Ishikawa (cell line): ENCODE data around the gene FARS2.

ENCODE experiments used
- CEBPB ChIP-seq: IDR thresholded peaks from 2 replicates; pipeline ENCODE4 v1.6.1; 2012
- CREB1 ChIP-seq: IDR thresholded peaks from 2 replicates; pipeline ENCODE4 v1.6.1; 2012; ENCODE audit warnings: low read depth
- EGR1 ChIP-seq: IDR thresholded peaks from 2 replicates; pipeline ENCODE4 v1.6.1; 2012
- EP300 ChIP-seq: IDR thresholded peaks from 2 replicates; pipeline ENCODE4 v1.6.1; 2012; ENCODE audit warnings: borderline replicate concordance
- FOXM1 ChIP-seq: IDR thresholded peaks from 2 replicates; pipeline ENCODE4 v1.6.1; 2012; ENCODE audit warnings: low read depth, borderline replicate concordance
- NFIC ChIP-seq: IDR thresholded peaks from 2 replicates; pipeline ENCODE4 v1.6.1; 2012
- RAD21 ChIP-seq: IDR thresholded peaks from 2 replicates; pipeline ENCODE4 v1.6.1; 2012; ENCODE audit warnings: low read depth
- TAF1 ChIP-seq: IDR thresholded peaks from 2 replicates; pipeline ENCODE4 v1.6.1; 2012; ENCODE audit warnings: low read depth, mild to moderate bottlenecking
- TCF12 ChIP-seq: IDR thresholded peaks from 2 replicates; pipeline ENCODE4 v1.6.1; 2012; ENCODE audit warnings: low read depth
- TEAD4 ChIP-seq: IDR thresholded peaks from 2 replicates; pipeline ENCODE4 v1.6.1; 2012
- USF1 ChIP-seq: IDR thresholded peaks from 2 replicates; pipeline ENCODE4 v1.6.1; 2012
- YY1 ChIP-seq: IDR thresholded peaks from 2 replicates; pipeline ENCODE4 v1.6.1; 2012; ENCODE audit warnings: low read depth
- ZBTB7A ChIP-seq: IDR thresholded peaks from 2 replicates; pipeline ENCODE4 v1.6.1; 2012; ENCODE audit warnings: low read depth
- TF ChIP-seq, protein P1 (sequence below): IDR thresholded peaks from 2 replicates; pipeline ENCODE4 v1.6.1; 2012
- TF ChIP-seq, protein P2 (sequence below): IDR thresholded peaks from 2 replicates; pipeline ENCODE4 v1.6.1; 2012; ENCODE audit warnings: low read depth, mild to moderate bottlenecking

Gene FARS2

DNA sequence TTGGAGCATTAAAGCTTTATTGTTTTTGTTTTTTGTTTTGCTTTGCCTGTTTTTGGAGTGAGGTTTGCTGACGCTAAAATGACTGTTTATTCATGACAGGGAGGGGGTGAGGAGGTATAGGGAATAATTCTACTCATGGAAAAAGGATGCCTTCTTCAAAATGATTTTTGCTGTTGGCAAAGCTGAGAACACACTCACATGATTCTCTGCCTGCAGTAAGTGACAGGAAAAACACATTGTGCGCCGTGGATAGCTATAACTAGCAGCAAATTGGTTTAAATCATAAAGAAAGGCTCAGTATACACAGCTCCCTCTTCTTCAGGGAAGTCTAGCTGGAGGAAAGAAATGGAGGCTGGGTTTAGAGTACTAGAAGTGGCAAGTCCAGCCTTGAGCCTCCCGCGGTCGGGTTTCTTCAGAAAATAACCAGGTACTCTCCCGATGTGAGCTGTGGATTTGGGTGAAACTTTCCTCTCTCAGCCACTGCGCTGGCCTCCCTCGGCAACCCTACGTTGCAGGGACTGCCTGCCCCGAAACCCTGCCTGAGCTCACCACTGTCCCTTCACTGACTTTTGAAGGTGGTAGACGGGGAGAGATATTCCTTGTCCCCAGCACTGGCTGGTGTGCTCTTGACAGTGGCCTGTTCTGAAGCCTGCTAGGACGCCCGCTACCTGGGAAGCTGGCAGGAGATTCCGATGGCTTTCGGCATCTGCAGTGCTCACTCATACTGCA is 467.2 kb downstream of the FARS2 start:
- no peak for TF ChIP-seq FOXM1
- no peak for TF ChIP-seq YY1
- TF ChIP-seq, protein P1, sequence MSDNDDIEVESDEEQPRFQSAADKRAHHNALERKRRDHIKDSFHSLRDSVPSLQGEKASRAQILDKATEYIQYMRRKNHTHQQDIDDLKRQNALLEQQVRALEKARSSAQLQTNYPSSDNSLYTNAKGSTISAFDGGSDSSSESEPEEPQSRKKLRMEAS: no peak
- TF ChIP-seq, protein P2, sequence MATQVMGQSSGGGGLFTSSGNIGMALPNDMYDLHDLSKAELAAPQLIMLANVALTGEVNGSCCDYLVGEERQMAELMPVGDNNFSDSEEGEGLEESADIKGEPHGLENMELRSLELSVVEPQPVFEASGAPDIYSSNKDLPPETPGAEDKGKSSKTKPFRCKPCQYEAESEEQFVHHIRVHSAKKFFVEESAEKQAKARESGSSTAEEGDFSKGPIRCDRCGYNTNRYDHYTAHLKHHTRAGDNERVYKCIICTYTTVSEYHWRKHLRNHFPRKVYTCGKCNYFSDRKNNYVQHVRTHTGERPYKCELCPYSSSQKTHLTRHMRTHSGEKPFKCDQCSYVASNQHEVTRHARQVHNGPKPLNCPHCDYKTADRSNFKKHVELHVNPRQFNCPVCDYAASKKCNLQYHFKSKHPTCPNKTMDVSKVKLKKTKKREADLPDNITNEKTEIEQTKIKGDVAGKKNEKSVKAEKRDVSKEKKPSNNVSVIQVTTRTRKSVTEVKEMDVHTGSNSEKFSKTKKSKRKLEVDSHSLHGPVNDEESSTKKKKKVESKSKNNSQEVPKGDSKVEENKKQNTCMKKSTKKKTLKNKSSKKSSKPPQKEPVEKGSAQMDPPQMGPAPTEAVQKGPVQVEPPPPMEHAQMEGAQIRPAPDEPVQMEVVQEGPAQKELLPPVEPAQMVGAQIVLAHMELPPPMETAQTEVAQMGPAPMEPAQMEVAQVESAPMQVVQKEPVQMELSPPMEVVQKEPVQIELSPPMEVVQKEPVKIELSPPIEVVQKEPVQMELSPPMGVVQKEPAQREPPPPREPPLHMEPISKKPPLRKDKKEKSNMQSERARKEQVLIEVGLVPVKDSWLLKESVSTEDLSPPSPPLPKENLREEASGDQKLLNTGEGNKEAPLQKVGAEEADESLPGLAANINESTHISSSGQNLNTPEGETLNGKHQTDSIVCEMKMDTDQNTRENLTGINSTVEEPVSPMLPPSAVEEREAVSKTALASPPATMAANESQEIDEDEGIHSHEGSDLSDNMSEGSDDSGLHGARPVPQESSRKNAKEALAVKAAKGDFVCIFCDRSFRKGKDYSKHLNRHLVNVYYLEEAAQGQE: no peak
- TF ChIP-seq USF1: no peak
- TF ChIP-seq NFIC: no peak
- TF ChIP-seq TEAD4: no peak
- TF ChIP-seq TAF1: no peak

DNA sequence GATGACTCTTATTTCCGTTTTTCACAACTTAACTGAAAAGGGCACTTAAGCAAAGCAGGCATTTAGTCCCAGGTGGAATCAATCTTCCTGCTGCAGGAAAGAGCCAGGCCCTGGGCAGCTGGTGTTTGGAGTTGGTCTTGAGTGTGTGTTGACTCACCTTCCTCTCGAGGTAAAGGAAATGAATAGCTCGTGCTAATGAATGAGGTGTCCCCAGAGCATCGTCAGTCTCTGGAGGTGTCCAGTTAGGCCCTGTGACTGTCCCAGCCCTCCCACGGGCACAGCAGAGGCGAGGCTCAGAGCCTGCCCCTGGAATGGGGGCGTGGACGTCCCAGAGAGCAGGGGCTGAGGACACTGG is 467.7 kb downstream of the FARS2 start:
- no peak for TF ChIP-seq FOXM1
- no peak for TF ChIP-seq TCF12
- TF ChIP-seq TEAD4: no peak
- TF ChIP-seq EGR1: no peak
- TF ChIP-seq, protein P1: no peak
- no peak for TF ChIP-seq CEBPB
- no peak for TF ChIP-seq RAD21
- no peak for TF ChIP-seq TAF1
- TF ChIP-seq, protein P2: no peak
- TF ChIP-seq USF1: no peak
- TF ChIP-seq ZBTB7A: no peak
- TF ChIP-seq YY1: no peak
- TF ChIP-seq CREB1: no peak

GRCh38 chr6:5729813-5730517 is 468.7 kb downstream of the FARS2 start:
- TF ChIP-seq EGR1 (no peak), CEBPB (no peak), ZBTB7A (no peak), TAF1 (no peak), YY1 (no peak), EP300 (no peak), USF1 (no peak), TCF12 (no peak), RAD21 (no peak), FOXM1 (no peak)
- TF ChIP-seq, protein P1: no peak

DNA sequence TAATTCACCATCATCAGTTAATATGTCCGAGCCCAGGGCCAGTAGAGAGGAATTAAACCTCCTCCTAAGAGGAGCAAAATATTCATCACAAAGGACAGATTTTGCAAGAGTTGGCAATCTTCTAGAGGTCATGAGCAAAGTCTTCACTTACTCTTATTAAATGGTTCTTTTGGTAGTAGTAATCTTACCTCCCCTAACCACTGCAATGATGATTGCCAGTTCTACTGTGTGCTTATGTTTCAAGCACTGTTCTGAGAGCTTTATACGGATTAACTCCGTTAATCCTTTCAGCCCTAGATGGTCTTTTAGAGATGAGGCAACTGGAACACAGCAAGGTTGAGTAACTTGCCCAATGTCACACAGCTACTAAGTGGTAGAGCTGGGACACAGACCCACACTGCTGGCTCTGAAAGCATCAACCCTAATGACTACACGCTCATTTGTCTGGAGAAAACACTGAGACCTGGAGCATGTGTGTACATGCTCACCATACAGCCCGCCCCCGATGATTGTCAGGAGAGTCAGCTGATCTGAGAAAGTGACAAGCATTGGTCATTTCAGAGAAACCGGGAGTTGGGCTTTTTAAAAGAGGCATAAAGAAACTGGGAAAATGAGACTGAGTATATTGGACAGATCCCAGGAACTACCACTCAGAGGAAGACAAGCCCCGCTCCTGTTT is 469.4 kb downstream of the FARS2 start:
- TF ChIP-seq, protein P2: no peak
- TF ChIP-seq NFIC: no peak
